Testis (tissue), 2 donors: Measurements from ENCODE around the gene EHF.

Experiments
- POLR2A ChIP-seq: fragments of 450-650 bp; IDR thresholded peaks from one replicate; pipeline ENCODE4 v1.6.1; 2017; ENCODE audit warnings: antibody characterized with exemption, mild to moderate bottlenecking, moderate library complexity
- TF ChIP-seq, protein P1 (sequence below), 3 experiments: fragments of 450-650 bp in 2 of 3; fragments of 200-600 bp in 1 of 3; sonication (generic) in 1 of 3; IDR thresholded peaks; one replicate each; pipeline ENCODE4 v1.5.1; 2016 to 2019; ENCODE audit warnings: antibody characterized with exemption in 3 of 3, mild to moderate bottlenecking in 2 of 3, moderate library complexity in 1 of 3

DNA sequence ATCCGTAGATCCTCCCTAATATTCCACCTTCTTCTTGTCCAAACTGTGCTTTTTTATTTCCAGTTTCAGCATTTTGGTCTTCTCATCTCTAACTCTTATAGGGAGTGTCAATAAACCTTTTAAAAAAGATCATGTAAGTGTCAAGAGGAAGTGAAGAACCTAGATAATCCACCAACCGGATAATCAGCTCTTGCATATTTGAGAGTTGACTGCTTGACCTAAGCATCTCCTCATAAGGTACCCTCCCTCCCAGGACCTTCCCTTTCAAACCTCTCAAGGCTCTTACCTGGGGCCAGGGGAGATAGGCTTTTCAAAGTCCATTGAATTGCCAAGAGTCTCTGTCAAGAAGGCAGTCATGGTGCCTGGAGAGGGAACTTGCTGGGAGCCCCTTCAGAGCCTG lies 691 bp upstream of the EHF start:
- TF ChIP-seq, protein P1, sequence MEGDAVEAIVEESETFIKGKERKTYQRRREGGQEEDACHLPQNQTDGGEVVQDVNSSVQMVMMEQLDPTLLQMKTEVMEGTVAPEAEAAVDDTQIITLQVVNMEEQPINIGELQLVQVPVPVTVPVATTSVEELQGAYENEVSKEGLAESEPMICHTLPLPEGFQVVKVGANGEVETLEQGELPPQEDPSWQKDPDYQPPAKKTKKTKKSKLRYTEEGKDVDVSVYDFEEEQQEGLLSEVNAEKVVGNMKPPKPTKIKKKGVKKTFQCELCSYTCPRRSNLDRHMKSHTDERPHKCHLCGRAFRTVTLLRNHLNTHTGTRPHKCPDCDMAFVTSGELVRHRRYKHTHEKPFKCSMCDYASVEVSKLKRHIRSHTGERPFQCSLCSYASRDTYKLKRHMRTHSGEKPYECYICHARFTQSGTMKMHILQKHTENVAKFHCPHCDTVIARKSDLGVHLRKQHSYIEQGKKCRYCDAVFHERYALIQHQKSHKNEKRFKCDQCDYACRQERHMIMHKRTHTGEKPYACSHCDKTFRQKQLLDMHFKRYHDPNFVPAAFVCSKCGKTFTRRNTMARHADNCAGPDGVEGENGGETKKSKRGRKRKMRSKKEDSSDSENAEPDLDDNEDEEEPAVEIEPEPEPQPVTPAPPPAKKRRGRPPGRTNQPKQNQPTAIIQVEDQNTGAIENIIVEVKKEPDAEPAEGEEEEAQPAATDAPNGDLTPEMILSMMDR (IDR thresholded peaks at IDR 0.05) = no peak
- no peak for TF ChIP-seq POLR2A
